ENCODE results near the gene MRAP. TPM values are rescaled to one million over a fixed set of nuclear protein-coding genes. Genes with fewer than 3 reads are reported as not detected.

Gene MRAP
- total and polyA plus RNA-seq, 9 of the 15 experiments (the other 6 are each of a cell fraction or from before 2014, with no cell fraction given), result 0.63 to 2.3 TPM; not detected in 7

DNA sequence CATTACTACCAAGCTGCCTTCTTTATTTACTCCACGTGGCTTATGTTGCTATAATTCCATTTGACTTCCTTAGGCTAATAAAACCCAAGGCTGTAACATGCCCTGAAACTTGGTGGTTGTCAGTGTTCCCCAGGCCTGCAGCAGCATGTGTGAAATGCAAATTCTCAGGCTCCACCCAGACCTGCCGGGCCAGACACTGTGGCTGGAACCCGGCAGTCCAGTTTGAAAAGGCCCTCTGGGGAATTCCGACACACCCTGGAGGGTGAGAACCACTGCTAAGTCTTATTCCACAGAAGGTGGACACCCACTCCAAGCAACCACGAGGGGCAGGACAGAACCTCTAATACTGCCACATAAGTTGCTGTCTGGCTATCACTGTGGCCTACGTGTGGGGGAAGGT lies 52.8 kb downstream of the MRAP start (continued):
- TF ChIP-seq, protein P1, sequence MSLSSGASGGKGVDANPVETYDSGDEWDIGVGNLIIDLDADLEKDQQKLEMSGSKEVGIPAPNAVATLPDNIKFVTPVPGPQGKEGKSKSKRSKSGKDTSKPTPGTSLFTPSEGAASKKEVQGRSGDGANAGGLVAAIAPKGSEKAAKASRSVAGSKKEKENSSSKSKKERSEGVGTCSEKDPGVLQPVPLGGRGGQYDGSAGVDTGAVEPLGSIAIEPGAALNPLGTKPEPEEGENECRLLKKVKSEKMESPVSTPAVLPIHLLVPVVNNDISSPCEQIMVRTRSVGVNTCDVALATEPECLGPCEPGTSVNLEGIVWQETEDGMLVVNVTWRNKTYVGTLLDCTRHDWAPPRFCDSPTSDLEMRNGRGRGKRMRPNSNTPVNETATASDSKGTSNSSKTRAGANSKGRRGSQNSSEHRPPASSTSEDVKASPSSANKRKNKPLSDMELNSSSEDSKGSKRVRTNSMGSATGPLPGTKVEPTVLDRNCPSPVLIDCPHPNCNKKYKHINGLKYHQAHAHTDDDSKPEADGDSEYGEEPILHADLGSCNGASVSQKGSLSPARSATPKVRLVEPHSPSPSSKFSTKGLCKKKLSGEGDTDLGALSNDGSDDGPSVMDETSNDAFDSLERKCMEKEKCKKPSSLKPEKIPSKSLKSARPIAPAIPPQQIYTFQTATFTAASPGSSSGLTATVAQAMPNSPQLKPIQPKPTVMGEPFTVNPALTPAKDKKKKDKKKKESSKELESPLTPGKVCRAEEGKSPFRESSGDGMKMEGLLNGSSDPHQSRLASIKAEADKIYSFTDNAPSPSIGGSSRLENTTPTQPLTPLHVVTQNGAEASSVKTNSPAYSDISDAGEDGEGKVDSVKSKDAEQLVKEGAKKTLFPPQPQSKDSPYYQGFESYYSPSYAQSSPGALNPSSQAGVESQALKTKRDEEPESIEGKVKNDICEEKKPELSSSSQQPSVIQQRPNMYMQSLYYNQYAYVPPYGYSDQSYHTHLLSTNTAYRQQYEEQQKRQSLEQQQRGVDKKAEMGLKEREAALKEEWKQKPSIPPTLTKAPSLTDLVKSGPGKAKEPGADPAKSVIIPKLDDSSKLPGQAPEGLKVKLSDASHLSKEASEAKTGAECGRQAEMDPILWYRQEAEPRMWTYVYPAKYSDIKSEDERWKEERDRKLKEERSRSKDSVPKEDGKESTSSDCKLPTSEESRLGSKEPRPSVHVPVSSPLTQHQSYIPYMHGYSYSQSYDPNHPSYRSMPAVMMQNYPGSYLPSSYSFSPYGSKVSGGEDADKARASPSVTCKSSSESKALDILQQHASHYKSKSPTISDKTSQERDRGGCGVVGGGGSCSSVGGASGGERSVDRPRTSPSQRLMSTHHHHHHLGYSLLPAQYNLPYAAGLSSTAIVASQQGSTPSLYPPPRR (CRISPR knock-in tag; IDR thresholded peaks at IDR 0.05; ENCODE audit: borderline replicate concordance), result no peak
- no peak for TF ChIP-seq MTA1 (IDR thresholded peaks at IDR 0.05; ENCODE audit: borderline replicate concordance)
- no peak for TF ChIP-seq ZNF668 (CRISPR knock-in tag; IDR thresholded peaks at IDR 0.05)

DNA sequence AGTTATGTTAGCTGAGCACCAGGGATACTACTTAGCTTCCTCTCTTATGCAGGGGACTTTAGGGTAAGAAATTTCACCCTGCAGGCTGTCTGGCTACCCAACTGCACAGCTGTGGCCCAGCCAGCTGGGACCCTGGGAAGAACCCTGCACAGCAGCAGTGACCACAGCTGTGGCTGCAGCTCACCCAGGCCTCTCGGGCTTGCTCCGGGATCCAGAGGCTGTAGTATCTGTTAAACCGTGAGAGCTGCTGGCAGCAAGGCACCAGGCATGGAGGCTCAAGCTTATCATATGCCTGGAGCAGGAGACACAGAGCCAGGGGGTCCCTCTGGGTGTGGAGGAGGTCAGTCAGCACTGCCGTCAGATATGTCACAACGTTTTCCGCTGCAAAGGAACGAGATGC lies 53.9 kb downstream of the MRAP start:
- Histone ChIP-seq H3K9me1 (ENCODE audit: control insufficient read depth, insufficient read depth, low read length) (no peaks in the 10 kb centered on the region), H4K20me1 (replicated peaks; ENCODE audit: control insufficient read depth, insufficient read depth, low read length) (no peaks in the 10 kb centered on the region), H3K36me3 (ENCODE audit: control insufficient read depth, insufficient read depth, low read length) (peaks cover 99% of the 10 kb centered on the region), H3K9me3 (replicated peaks; ENCODE audit: control insufficient read depth, insufficient read depth, low read depth, low read length) (no peaks in the 10 kb centered on the region), H3K4me1 (replicated peaks in 1 of 2; ENCODE audit: control insufficient read depth in 2 of 2, insufficient read depth in 2 of 2, low read length in 2 of 2) (no peaks in the 10 kb centered on the region), H3K4me3 (no peak overlapping the region), H3K27me3 (ENCODE audit: control insufficient read depth in 2 of 2, insufficient read depth in 2 of 2, low read length in 2 of 2) (no peaks in the 10 kb centered on the region), H3K9ac (ENCODE audit: insufficient read depth in 1 of 2, low read depth in 2 of 2, low read length in 2 of 2) (no peak overlapping the region), H3K79me2 (ENCODE audit: control insufficient read depth, insufficient read depth, low read length) (no peaks in the 10 kb centered on the region), H2AFZ (ENCODE audit: low read depth, low read length) (no peak overlapping the region), H3K4me2 (ENCODE audit: insufficient read depth, low read length) (no peak overlapping the region), H3K27ac (ENCODE audit: extremely low read depth, low read depth, low read length) (no peak overlapping the region)
- FAIRE-seq (no peak), DNase-seq (ENCODE audit: extremely low read depth in 1 of 4, low spot score in 3 of 4) (no peak), ATAC-seq (no peak)
- no TSS peak for BruUV-seq (replicated peaks)
- in situ Hi-C loops (cut with MboI), result no loop called here
- POLR2A ChIA-PET, result interaction anchor here (0.6 kb wide), 1 partner anchor 934 kb away, joined by 3 read pairs; no protein-coding TSS in a partner anchor
- CTCF ChIA-PET (ENCODE audit: low intra/inter-chr PET ratio), result no interaction called here
- intact Hi-C loops (cut with micrococcal nuclease), result no loop called here
- WGBS (ENCODE audit: insufficient coverage, low coverage, missing lambda C conversion rate), result 91% methylated on average over 7 of the region's 7 CpGs
- TF ChIP-seq FOSL1 (tag; conservative IDR thresholded peaks at IDR 0.05), result no peak
- TF ChIP-seq, protein P2, sequence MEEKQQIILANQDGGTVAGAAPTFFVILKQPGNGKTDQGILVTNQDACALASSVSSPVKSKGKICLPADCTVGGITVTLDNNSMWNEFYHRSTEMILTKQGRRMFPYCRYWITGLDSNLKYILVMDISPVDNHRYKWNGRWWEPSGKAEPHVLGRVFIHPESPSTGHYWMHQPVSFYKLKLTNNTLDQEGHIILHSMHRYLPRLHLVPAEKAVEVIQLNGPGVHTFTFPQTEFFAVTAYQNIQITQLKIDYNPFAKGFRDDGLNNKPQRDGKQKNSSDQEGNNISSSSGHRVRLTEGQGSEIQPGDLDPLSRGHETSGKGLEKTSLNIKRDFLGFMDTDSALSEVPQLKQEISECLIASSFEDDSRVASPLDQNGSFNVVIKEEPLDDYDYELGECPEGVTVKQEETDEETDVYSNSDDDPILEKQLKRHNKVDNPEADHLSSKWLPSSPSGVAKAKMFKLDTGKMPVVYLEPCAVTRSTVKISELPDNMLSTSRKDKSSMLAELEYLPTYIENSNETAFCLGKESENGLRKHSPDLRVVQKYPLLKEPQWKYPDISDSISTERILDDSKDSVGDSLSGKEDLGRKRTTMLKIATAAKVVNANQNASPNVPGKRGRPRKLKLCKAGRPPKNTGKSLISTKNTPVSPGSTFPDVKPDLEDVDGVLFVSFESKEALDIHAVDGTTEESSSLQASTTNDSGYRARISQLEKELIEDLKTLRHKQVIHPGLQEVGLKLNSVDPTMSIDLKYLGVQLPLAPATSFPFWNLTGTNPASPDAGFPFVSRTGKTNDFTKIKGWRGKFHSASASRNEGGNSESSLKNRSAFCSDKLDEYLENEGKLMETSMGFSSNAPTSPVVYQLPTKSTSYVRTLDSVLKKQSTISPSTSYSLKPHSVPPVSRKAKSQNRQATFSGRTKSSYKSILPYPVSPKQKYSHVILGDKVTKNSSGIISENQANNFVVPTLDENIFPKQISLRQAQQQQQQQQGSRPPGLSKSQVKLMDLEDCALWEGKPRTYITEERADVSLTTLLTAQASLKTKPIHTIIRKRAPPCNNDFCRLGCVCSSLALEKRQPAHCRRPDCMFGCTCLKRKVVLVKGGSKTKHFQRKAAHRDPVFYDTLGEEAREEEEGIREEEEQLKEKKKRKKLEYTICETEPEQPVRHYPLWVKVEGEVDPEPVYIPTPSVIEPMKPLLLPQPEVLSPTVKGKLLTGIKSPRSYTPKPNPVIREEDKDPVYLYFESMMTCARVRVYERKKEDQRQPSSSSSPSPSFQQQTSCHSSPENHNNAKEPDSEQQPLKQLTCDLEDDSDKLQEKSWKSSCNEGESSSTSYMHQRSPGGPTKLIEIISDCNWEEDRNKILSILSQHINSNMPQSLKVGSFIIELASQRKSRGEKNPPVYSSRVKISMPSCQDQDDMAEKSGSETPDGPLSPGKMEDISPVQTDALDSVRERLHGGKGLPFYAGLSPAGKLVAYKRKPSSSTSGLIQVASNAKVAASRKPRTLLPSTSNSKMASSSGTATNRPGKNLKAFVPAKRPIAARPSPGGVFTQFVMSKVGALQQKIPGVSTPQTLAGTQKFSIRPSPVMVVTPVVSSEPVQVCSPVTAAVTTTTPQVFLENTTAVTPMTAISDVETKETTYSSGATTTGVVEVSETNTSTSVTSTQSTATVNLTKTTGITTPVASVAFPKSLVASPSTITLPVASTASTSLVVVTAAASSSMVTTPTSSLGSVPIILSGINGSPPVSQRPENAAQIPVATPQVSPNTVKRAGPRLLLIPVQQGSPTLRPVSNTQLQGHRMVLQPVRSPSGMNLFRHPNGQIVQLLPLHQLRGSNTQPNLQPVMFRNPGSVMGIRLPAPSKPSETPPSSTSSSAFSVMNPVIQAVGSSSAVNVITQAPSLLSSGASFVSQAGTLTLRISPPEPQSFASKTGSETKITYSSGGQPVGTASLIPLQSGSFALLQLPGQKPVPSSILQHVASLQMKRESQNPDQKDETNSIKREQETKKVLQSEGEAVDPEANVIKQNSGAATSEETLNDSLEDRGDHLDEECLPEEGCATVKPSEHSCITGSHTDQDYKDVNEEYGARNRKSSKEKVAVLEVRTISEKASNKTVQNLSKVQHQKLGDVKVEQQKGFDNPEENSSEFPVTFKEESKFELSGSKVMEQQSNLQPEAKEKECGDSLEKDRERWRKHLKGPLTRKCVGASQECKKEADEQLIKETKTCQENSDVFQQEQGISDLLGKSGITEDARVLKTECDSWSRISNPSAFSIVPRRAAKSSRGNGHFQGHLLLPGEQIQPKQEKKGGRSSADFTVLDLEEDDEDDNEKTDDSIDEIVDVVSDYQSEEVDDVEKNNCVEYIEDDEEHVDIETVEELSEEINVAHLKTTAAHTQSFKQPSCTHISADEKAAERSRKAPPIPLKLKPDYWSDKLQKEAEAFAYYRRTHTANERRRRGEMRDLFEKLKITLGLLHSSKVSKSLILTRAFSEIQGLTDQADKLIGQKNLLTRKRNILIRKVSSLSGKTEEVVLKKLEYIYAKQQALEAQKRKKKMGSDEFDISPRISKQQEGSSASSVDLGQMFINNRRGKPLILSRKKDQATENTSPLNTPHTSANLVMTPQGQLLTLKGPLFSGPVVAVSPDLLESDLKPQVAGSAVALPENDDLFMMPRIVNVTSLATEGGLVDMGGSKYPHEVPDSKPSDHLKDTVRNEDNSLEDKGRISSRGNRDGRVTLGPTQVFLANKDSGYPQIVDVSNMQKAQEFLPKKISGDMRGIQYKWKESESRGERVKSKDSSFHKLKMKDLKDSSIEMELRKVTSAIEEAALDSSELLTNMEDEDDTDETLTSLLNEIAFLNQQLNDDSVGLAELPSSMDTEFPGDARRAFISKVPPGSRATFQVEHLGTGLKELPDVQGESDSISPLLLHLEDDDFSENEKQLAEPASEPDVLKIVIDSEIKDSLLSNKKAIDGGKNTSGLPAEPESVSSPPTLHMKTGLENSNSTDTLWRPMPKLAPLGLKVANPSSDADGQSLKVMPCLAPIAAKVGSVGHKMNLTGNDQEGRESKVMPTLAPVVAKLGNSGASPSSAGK (IDR thresholded peaks at IDR 0.05), result no peak

Data from K562 (cell line).